Stimulated activated memory B cell treated with anti-CD40 and anti-IgM and Interleukin-4, amounts not matched to agents 10 μg/mL and 1 μg/mL and 100 μg/mL, for 72 hours (primary cell): Measurements from ENCODE around the gene TRIM37.
A peak's percentile ranks its signal among the peaks of the same experiment; 100 is the strongest.
"Not testable (repeated sequence)": the region's sequence is repeated elsewhere in the genome, so short reads cannot be mapped to it uniquely, and the experiment has no call there.

Experiments
- ATAC-seq: fragments of 150-1000 bp; cut with Tn5 transposase; 2 replicates; pipeline ENCODE4 v1.10.0; 2021
- H3K27ac Mint-ChIP-seq: one replicate; pipeline ENCODE4 v1.8.0; 2022; ENCODE audit warnings: mild to moderate bottlenecking, mixed read lengths
- H3K27me3 Mint-ChIP-seq: one replicate; pipeline ENCODE4 v1.8.0; 2022; ENCODE audit warnings: mixed read lengths
- H3K36me3 Mint-ChIP-seq: one replicate; pipeline ENCODE4 v1.8.0; 2022; ENCODE audit warnings: mixed read lengths
- H3K4me1 Mint-ChIP-seq: one replicate; pipeline ENCODE4 v1.8.0; 2022; ENCODE audit warnings: mixed read lengths
- H3K4me3 Mint-ChIP-seq: one replicate; pipeline ENCODE4 v1.8.0; 2022; ENCODE audit warnings: mild to moderate bottlenecking, moderate library complexity, mixed read lengths
- H3K9me3 Mint-ChIP-seq: one replicate; pipeline ENCODE4 v1.8.0; 2022; ENCODE audit warnings: mixed read lengths

Gene TRIM37, protein sequence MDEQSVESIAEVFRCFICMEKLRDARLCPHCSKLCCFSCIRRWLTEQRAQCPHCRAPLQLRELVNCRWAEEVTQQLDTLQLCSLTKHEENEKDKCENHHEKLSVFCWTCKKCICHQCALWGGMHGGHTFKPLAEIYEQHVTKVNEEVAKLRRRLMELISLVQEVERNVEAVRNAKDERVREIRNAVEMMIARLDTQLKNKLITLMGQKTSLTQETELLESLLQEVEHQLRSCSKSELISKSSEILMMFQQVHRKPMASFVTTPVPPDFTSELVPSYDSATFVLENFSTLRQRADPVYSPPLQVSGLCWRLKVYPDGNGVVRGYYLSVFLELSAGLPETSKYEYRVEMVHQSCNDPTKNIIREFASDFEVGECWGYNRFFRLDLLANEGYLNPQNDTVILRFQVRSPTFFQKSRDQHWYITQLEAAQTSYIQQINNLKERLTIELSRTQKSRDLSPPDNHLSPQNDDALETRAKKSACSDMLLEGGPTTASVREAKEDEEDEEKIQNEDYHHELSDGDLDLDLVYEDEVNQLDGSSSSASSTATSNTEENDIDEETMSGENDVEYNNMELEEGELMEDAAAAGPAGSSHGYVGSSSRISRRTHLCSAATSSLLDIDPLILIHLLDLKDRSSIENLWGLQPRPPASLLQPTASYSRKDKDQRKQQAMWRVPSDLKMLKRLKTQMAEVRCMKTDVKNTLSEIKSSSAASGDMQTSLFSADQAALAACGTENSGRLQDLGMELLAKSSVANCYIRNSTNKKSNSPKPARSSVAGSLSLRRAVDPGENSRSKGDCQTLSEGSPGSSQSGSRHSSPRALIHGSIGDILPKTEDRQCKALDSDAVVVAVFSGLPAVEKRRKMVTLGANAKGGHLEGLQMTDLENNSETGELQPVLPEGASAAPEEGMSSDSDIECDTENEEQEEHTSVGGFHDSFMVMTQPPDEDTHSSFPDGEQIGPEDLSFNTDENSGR

DNA sequence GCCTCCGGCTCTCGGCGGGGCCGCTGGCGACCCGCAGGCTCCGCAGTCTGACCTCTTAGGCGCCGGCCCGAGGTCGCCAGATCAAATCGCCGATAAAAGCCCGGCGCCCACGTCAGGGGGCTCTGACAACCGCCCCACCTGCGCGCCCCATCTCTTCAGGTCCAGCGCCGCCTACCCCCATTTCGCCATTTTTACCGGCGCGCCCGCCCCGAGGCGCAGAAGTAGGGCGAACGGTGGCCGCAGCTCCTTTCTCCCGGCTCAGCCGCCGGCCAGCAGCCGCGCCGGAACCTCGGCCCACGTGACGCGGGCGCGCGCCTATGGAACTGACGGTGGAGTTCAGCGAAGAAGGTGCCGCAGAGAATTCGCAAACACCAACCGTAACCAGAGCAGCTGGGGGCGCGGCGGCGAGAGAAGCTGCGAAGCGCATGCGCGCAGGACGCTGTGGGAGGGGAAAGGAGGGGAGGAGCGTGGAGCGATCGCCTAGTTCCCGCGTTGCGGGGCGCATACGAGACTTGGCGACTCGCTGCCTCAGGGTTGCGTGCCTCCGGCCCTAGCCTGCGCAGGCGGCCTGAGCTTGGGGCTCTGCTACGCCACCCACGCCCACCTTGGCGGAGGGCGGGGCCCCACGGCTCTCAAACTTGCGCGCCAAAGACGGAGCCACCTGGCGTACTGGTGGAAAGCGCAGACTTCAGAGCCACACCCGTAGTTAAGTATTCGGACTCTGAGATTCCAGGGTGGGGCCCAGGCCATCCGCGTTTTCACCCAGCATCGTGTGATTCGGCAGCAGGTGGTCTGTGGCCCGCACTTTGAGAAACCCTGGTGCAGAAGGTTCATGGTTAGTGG, at the start of gene TRIM37:
TSS of gene TRIM37 (minus strand) at position 418 of the 843 bp plus-strand sequence. CDS start 419 bp downstream, outside the sequence.
- Mint-ChIP-seq H3K36me3 (peaks cover 17% of the 10 kb centered on the region), H3K4me3 (peak within 1 kb of the TSS; percentile 94), H3K4me1 (peaks cover 26% of the 10 kb centered on the region), H3K27me3 (no peaks in the 10 kb centered on the region), H3K9me3 (no peaks in the 10 kb centered on the region), H3K27ac (peak within 1 kb of the TSS; percentile 87)
- peak; percentile 99 for ATAC-seq

DNA sequence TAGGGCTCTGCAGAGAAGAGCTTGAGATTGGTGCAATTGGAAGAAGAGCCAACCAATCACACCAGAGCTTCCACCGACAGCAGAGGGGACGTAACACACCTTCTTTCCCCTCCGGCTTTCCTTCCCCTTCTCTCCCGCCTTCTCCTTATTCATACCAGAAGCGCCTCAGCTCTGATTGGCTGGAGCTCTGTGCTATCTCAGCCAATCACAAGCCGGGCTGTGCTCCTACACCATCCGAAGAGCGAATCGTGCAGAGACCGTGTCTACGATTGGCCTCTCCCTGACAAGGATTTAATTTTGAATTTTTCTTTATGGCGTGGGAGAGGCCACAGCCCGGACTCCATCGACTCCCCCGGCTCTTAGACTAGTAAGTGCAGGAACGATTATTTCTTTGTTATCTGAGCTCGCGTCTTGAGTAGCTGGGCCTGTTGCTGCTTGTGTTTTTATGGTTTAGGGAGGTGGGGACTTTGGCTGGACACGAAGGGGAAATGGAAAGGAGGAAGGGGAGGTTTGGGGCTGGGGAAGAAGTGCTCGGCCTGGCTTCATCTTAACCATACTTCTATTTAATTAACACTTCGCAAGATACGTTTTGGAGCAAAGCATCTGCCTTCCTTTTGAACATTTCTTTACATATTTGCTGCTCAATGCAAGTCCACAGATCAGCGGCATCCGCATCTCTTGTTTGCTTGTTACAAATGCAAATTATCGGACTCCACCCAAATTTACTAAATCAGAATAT, 48.9 kb upstream of the TRIM37 start, which contains the start of gene PRR11:
TSS of gene PRR11 (plus strand) at position 308 of the 739 bp plus-strand sequence. CDS start 14,007 bp downstream, outside the sequence.
- Mint-ChIP-seq H3K36me3 (no peaks in the 10 kb centered on the region), H3K27ac (no peak within 1 kb of the TSS), H3K9me3 (no peaks in the 10 kb centered on the region), H3K27me3 (no peaks in the 10 kb centered on the region), H3K4me1 (peaks cover 16% of the 10 kb centered on the region), H3K4me3 (peak within 1 kb of the TSS; percentile 29)
- ATAC-seq = peak; percentile 97

DNA sequence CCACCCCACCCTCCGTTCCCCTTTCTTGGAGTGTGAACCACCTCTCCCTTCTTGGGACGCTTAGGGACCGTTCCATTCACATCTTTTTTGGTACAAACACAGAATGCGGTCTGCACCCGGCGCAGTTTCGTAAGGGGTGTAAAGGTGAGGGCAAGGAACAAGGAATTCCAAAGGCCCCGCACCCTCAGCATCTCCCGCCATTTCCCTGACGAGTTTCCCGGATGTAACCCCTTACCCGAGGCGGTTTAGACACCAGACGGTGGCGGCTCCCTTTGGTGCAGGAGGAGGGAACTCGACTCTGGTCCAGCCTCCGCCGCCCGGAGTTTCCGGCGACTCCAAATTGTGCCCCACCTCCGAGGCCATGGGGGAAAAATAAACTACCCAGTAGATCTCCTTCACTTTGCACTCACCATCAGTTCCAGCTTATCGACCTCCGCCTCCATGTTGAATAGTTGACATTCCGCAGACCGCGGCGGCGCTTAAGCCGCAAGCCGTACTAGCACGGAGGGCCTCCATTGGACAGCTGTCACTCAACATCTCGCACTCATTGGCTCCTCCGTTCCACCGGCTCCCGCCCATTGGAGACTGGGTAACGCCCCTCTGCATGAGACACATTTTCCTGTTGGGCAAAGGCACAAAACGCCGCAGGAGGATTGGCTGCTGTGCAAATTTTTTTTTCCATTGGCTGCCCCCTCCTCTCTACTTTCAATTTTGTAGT, 48.2 kb upstream of the TRIM37 start, which contains the start of gene SKA2:
TSS of gene SKA2 (minus strand) at position 466 of the 718 bp plus-strand sequence. CDS start at position 443, 23 bp downstream.
- ATAC-seq = peak; percentile 95
- Mint-ChIP-seq H3K4me1 (peaks cover 16% of the 10 kb centered on the region), H3K9me3 (no peaks in the 10 kb centered on the region), H3K27me3 (no peaks in the 10 kb centered on the region), H3K27ac (no peak within 1 kb of the TSS), H3K4me3 (no peak within 1 kb of the TSS), H3K36me3 (no peaks in the 10 kb centered on the region)

DNA sequence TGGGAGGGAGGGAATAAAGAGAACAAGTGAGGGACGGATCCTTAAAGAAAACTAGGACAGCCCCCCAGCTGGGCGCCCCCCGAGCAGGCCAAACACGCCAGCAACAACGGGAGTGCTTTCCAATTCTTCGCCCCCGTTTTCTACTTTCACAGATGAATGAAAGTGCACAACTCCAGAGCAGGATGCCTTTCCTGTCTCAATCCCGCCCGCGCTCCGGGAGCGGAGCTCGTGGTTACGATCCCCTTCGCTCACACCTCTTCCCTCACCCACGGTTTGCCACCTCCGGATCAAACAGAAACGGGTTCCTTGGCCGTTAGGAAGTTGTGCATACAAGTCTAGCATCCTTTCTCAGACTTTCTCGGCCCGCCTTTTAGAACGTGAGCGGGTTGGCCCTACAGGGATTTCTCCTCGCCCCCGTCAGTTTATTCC, 47.6 kb upstream of the TRIM37 start:
- no peak overlapping the region for H3K4me3 Mint-ChIP-seq
- H3K27me3 Mint-ChIP-seq = no peaks in the 10 kb centered on the region
- no peak for ATAC-seq
- H3K4me1 Mint-ChIP-seq = peaks cover 22% of the 10 kb centered on the region
- no peaks in the 10 kb centered on the region for H3K36me3 Mint-ChIP-seq
- H3K9me3 Mint-ChIP-seq = no peaks in the 10 kb centered on the region
- no peak overlapping the region for H3K27ac Mint-ChIP-seq

DNA sequence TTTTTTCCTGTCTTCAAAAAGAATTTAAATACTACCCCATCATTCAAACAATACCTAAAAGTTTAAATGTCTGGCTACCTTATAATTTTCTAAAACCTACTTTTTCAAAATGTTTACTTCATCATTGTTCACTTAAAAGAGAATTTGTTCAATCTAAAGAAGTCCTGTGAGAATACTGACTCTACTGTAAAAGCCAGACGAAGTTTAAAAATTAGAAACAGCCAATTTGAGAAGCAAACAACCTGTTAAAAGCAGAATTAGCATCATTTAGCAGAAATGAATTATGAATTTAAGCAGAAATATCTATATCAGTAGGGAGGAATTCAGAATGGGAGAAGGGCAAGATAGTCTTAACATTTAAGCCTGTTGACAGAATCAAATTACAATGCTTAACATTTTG, 46.2 kb upstream of the TRIM37 start:
- no peak for ATAC-seq
- no peak overlapping the region for H3K27ac Mint-ChIP-seq
- no peak overlapping the region for H3K4me3 Mint-ChIP-seq
- peaks cover 22% of the 10 kb centered on the region for H3K4me1 Mint-ChIP-seq
- H3K27me3 Mint-ChIP-seq = no peaks in the 10 kb centered on the region
- H3K9me3 Mint-ChIP-seq = no peaks in the 10 kb centered on the region
- H3K36me3 Mint-ChIP-seq = no peaks in the 10 kb centered on the region

DNA sequence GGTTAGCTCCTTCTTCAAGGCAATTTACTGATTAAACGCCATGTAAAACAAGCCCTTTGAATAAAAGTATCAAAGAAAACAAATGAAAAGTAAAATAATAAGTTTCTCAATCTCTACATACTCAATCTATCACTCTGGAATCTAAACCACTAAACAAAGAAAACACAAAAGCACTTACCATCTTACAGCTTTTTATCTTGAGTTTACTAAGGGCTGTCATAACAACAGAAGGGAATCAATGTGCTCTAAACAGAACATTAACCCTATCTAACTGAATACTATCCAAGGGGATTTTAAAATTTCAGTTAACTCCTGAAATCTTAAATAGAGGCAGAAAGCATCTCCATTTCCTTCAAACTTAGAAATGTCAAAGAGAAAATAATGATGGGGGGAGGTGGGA, 44.9 kb upstream of the TRIM37 start:
- Mint-ChIP-seq H3K9me3 (no peaks in the 10 kb centered on the region), H3K4me1 (peaks cover 22% of the 10 kb centered on the region), H3K27ac (no peak overlapping the region), H3K27me3 (no peaks in the 10 kb centered on the region), H3K4me3 (no peak overlapping the region), H3K36me3 (no peaks in the 10 kb centered on the region)
- ATAC-seq = no peak

DNA sequence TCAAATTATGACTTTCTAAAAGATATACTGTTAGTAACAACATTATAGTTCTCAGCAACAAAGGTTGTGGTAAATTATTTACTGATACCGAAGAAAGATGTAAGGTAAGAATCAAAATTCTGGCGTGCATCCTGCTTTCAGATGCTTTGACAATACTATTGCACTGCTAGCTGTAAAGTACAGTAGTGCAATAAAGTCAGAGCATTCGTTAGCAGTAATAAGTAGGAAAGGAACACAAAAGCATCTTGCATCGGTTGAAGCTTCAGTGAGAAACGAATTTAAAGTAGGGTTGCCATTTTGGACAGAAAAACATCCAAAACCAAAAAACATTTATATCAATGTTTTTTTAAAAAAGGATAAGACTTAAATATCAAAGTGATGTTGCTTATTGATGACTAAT, 44.3 kb upstream of the TRIM37 start:
- no peaks in the 10 kb centered on the region for H3K36me3 Mint-ChIP-seq
- H3K27me3 Mint-ChIP-seq = no peaks in the 10 kb centered on the region
- ATAC-seq = no peak
- peaks cover 22% of the 10 kb centered on the region for H3K4me1 Mint-ChIP-seq
- H3K4me3 Mint-ChIP-seq = no peak overlapping the region
- no peaks in the 10 kb centered on the region for H3K9me3 Mint-ChIP-seq
- no peak overlapping the region for H3K27ac Mint-ChIP-seq

DNA sequence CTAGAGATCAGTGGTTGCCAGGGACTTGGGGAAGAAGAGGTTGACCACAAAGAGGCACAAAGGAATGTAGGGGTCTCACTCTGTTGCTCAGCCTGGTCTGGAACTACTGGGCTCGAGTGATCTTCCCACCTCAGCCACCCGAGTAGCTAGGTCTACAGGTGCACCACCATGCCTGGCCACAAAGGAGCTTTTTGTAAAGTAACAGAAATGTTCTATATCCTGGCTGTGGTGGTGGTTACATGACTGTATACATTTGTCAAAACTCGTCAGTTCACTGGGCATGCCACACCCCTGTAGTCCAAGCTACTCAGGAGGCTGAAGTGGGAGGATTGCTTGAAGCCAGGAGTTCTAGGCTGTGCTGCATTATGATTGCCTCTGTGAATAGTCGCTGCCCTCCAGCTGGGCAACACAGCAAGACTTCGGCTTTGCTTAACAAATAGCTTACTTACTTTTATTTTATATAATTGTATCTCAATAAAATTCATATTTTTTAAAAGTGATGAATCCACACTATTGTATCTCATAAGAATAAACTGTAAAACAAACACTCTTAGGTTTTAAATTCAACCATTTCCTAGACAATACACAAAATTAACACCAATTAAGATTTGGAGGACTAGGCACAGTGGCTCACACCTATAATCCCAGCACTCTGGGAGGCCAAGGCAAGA, 43.3 kb upstream of the TRIM37 start:
- Mint-ChIP-seq H3K4me1 (peaks cover 30% of the 10 kb centered on the region), H3K4me3 (no peak overlapping the region)
- ATAC-seq = no peak

DNA sequence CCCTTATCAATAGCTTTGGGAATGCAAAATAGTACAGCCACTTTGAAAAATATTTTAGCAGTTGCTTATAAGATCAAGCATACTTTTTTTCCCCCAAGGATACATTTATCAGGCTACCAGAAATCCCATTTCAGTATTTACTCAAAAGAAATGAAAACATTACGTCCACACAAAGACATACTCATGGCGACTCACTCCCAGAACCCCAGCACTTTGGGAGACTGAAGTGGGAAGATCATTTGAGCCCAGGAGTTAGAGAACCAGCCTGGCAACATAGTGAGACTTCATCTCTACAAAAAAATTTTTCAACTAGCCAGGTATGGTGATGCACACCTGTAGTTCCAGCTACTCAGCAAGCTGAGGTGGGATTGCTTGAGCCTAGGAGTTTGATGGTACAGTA, 42.4 kb upstream of the TRIM37 start:
- no peaks in the 10 kb centered on the region for H3K27me3 Mint-ChIP-seq
- H3K4me1 Mint-ChIP-seq = peaks cover 26% of the 10 kb centered on the region
- no peak for ATAC-seq
- H3K4me3 Mint-ChIP-seq = no peak overlapping the region
- H3K36me3 Mint-ChIP-seq = peaks cover 13% of the 10 kb centered on the region
- no peak overlapping the region for H3K27ac Mint-ChIP-seq
- no peaks in the 10 kb centered on the region for H3K9me3 Mint-ChIP-seq

More for the DNA sequence above, 43.3 kb upstream of the TRIM37 start:
- no peaks in the 10 kb centered on the region for H3K9me3 Mint-ChIP-seq
- H3K27ac Mint-ChIP-seq = no peak overlapping the region
- no peaks in the 10 kb centered on the region for H3K27me3 Mint-ChIP-seq
- peaks cover 7% of the 10 kb centered on the region for H3K36me3 Mint-ChIP-seq

DNA sequence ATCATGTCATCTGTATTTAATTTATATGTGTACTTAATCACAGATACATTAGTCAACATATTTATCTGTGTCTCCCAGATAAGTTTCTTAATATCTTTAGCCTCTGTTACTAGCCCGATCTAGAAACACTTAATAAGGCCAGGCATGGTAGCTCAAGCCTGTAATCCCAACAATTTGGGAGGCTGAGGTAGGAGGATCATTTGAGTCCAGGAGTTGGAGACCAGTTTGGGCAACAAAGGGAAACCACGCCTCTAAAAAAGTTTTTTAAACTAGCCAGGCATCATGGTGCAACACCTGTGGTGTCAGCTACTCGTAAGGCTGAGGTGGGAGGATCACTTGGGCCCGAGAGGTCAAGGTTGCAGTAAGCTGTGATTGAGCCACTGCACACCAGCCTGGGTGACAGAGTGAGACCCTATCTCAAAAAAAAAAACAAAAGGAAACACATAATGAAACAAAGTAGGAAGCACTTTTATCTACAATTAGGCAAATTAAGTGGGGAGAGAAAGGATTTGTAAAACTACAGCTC, 39.0 kb upstream of the TRIM37 start:
- ATAC-seq = no peak
- Mint-ChIP-seq H3K4me3 (no peak overlapping the region), H3K36me3 (peaks cover 16% of the 10 kb centered on the region), H3K9me3 (no peaks in the 10 kb centered on the region), H3K27ac (no peak overlapping the region), H3K4me1 (peaks cover 15% of the 10 kb centered on the region), H3K27me3 (no peaks in the 10 kb centered on the region)

DNA sequence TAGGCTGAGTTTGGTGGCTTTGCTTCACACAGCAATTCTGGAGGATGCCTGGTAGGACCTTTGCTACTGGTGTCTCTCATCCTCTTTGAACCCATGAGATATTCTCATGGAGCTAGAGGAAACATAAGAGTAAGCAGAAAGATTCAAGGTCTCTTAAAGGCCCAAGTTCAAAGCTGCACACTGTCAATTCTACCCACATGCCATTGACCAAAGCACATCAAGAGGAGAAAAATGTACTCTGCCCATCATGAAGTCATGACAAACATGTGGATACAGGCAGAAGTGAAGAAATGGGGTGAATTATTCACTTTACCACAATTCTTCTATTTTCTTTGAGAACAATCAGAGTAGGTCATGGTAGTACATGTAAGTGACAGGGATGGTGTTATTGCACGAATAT, 35.2 kb upstream of the TRIM37 start:
- Mint-ChIP-seq H3K9me3 (no peaks in the 10 kb centered on the region), H3K4me1 (peaks cover 8% of the 10 kb centered on the region), H3K27ac (no peak overlapping the region), H3K27me3 (no peaks in the 10 kb centered on the region), H3K36me3 (peaks cover 16% of the 10 kb centered on the region), H3K4me3 (no peak overlapping the region)
- ATAC-seq = no peak

DNA sequence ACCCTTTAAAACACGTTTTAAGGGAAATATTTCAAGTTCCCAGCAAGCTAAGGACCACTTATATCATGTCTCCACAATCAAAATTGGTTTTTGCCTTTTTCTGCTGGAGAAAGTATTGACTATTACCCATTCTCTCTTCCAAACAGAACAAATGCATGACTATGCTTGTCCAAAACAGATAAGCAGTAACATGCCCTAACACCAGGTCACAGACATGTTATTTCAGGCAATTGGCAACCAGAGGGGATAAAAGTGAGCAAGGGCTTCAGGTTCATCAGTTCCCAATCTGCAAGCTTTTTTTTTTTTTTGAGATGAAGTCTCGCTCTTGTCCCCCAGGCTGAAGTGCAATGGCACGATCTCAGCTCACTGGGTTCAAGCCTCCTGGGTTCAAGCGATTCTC, 33.3 kb upstream of the TRIM37 start:
- no peaks in the 10 kb centered on the region for H3K9me3 Mint-ChIP-seq
- H3K27ac Mint-ChIP-seq = no peak overlapping the region
- no peaks in the 10 kb centered on the region for H3K27me3 Mint-ChIP-seq
- H3K4me3 Mint-ChIP-seq = no peak overlapping the region
- peaks cover 9% of the 10 kb centered on the region for H3K36me3 Mint-ChIP-seq
- no peak for ATAC-seq
- H3K4me1 Mint-ChIP-seq = no peaks in the 10 kb centered on the region

DNA sequence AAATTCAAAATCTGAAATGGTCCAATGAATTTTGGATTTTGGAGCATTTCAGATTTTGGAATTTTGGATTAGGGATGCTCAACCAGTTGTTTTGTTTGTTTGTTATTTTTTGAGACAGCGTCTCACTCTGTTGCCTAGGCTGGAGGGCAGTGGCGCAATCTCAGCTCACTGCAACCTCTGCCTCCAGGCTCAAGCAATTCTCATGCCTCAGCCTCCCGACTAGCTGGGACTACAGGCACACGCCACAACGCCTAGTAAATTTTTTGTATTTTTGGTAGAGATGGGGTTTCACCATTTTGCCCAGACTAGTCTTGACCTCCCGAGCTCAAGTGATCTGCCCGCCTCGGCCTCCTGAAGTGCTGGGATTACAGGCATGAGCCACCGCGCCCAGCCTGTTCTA, 31.7 kb upstream of the TRIM37 start:
- not testable (repeated sequence) for H3K27ac Mint-ChIP-seq, H3K9me3 Mint-ChIP-seq, H3K4me3 Mint-ChIP-seq, ATAC-seq, H3K4me1 Mint-ChIP-seq, H3K27me3 Mint-ChIP-seq, H3K36me3 Mint-ChIP-seq
